Stimulated activated CD4-positive, alpha-beta T cell treated with anti-CD3 and anti-CD28 coated beads, Interleukin-4, amount 100 ng/mL, for 4 hours (primary cell): ENCODE data around the gene ADRA2C.

ENCODE experiments used
- DNase-seq, 2 experiments: peaks; one replicate each; pipeline ENCODE4 v3.0.0-alpha.2; 2020

ADRA2C gene

DNA sequence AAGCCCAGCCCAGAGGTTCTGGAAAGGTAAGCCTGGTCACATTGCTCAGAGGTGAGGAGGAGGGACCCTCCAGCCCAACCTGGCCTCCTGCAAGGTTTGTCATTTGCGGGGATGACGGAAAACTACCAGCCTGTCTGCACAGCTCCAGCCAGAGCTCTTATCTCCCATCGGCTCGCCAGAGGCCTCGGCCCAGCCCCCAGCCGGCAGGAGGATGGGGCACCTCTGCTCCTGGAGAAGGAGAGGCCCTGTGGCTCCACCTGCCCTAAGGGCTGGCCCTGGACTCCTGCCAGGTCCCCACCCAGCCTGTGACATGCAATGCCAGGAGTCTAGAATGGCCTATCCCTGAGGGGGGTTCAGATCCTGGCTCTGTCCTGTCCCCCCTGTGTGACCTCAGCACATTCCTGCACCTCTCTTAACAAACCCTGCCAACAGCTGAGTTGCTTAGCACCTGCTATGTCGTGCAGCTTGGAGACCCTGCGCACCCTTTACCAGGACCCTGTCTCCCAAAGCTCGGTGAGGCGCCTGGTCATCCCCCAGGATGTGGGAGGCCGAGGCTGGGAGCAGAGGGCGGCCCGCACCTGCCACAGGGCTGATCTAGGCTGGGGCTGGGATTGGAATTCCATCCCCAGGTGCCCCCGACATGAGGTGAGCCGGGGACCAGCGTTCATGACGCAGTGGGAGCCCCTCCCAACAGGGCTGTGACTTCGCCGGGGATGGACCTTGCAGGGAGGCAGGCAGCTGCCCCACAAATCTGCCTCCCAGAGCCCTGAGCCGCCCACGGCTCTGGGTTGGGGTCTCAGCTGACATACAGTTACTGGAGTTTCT, 14.4 kb downstream of the ADRA2C start:
- no peak for DNase-seq

- no peak for DNase-seq
Measured at GRCh38 chr4:3781193-3781886, 15.2 kb downstream of the ADRA2C start.

GRCh38 chr4:3781997-3782930, 16.1 kb downstream of the ADRA2C start:
- no peak for DNase-seq

DNA sequence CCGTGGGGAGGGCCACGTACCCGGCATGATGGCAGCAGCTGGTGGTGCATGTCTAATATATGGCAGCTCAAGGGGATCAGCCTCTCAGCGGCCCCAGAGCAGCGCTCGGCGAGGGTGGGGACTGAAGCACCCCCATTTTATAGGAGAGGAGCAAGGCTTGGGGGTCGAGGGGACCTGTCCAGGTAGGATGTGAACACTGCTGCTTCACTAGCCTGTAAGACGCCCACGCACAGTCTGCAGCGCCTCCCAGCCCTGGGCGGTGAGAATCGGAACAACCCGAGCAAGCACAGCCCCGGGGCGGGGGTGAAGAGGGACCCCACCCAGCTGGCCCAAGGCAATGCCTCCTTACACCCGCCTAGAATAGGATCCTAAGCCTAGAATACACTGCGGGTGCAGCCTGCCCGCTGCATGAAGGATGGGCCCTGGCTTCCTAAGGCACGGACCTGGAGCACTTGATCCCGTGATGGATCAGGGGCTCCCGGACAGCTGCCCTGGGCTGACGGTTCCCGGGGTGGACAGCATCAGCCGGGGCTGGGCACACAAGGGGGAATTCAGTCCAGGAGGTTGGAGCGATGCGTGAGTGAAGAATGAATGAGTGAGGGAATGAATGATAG, 17.6 kb downstream of the ADRA2C start:
- DNase-seq = no peak

DNA sequence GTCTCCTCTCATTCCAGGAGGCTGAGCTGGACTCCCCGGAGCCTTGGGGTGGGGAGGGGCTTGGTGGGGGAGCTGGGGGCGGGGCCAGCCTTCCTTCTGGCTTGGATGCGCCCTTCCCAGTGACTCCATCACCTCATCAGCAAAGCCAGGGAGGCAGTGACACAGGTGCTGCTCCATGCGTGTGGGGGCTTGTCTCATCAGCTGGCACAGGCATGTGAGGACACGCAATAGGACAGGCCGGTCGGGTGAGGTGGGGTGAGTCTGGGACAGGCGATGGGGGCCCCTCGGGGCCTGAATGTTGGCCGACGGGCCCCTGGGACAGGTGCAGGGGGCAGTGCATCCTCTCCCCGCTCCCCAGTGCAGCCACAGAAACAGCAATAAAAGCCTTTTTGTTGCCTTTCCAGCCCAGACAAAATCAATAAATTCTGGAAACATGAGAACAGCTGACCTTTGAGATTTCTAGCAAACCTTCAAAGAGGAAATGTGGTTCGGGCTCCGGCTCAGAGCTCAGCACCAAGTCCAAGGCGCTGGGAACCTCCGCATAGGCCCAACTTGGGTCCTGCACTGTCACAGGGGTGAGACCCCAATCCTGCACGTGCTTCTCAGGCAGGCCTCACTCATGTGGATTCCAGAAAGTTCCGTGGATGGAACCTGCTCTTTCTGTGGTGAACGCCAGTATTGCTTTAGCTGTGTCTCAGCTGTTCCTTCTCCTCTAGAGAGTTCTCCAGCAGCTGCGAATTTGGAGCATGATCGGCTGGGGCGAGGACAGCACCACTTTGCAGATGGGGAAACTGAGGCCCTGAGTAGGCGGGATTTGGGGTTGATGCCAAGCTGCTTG, 18.5 kb downstream of the ADRA2C start:
- no peak for DNase-seq

DNA sequence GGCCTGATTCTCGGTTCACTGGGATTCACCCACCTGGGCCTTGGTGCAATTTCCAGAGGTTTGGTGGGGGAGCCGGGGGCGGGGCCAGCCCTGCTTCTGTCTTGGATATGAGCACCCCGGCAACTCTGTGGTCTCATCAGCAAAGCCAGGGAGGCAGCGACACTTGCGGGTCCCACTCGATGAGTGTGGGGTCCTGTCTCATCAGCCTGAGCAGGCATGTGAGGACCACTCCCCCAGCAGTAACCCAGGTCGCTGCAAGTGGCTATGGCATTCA, 19.0 kb downstream of the ADRA2C start:
- no peak for DNase-seq

GRCh38 chr4:3786196-3786869, 20.1 kb downstream of the ADRA2C start:
- DNase-seq = no peak

GRCh38 chr4:3787489-3788365, 21.5 kb downstream of the ADRA2C start:
- DNase-seq = no peak

DNA sequence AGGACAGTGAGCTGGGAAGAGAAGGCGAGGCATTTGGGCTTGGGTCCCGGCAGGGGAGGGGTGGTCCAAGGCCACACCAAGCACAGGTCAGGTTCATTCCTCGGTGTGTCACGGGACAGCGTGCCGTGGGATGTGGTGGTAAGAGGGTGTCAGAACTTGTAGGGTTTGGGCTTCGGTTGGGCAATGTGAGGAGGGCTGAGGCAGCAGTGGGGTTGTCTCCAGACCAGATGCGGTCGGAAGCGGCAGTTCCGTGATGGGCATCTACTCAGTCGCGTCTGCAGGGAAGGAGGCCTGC, 22.1 kb downstream of the ADRA2C start:
- DNase-seq = no peak

GRCh38 chr4:3789587-3789986, 23.4 kb downstream of the ADRA2C start:
- no peak for DNase-seq

- no peak for DNase-seq
Measured at GRCh38 chr4:3790006-3790561, 23.9 kb downstream of the ADRA2C start.

DNA sequence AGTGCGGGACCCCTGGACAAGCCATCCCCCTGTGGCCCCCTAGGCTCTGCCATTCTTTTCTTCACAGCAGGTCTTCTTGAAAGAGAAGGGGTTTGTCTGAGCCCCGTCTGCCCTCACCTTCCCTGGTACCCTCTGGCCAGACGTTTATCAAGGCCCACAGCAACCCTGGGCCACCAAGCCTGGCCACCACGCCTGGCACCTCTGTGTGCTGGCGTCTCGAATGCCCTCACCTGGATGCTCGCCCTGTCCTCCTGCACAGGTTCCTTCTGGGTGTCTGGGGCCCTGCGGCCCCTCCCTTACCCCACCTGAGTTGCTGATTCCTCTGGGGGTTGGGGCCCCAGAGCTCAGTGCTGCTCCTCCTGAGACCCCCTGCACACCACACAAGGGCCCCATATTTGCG, 25.1 kb downstream of the ADRA2C start:
- DNase-seq = no peak

DNA sequence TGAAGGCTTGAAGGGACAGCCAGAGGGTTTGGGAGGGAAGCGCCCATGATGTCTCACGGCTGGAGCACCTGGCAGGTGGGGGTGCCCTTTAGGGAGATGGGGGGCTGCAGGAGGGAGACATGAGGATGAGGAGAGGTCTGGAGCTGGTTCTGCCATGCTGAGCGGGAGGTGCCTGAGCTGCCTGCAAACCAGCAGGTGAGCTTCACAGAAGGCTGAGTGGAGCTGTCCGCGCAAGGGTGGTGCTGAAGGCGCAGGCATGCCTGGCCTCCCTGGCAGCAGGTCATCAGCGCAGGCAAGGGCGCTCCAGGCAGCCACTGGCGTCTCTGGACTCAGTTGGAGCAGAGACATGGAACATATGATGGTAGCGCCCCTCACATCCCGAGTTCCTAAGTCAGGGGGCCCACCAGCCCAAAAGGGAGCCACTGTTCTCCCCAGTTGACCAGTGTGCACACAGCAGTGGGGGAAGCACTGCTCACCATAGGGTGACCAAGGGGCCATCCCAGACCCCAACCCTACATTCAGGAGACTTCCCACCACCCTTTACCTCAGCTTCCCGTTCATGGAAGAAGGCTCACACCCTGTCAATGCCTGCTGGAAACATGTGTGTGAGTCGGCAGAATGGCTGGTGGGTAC, 25.8 kb downstream of the ADRA2C start:
- peak in 1 of 2 experiments; percentile 10 for DNase-seq

- no peak for DNase-seq
Measured at GRCh38 chr4:3792813-3793212, 26.6 kb downstream of the ADRA2C start.

- no peak for DNase-seq
Measured at GRCh38 chr4:3793545-3793944, 27.4 kb downstream of the ADRA2C start.

DNA sequence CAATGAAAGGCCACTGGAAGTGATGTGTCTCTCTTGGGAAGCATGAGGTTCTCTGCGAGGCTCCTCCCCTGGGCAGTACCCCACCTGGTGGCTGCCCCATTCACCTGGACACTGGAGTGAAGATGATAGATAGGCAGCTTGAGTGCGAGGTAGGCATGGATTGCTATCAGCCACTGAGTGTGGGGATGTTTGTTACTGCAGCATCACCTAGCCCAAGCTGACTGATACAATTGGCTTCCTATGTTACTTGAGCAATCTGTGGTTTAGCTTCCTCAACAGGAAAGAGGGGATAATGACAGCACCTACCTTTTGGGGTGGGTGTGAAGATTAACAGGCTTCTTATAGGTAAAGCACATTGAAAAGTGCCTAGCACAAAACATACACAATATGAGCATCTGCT, 30.8 kb downstream of the ADRA2C start:
- DNase-seq = no peak

- no peak for DNase-seq
Measured at GRCh38 chr4:3797831-3798790, 31.9 kb downstream of the ADRA2C start.

- no peak for DNase-seq
Measured at GRCh38 chr4:3799496-3799895, 33.3 kb downstream of the ADRA2C start.

DNA sequence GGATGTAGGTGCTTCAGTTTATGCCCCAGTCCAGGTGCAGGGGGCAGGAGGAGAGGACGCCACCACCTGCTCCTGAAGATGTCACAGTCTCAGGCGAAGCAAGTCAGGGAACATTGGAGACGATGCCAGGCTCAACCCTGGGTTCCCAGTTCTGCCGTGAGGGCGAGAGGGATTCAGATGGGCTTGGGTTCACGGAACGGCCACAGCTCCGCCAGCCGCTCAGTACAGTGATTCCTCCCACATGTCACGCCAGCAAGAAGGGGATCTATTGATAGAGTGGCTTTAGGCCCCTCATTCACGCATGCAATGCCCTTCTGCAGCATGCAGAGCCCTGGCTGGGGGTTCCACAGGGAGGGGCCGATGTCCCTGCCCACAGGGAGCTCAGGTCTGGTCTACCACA, 34.2 kb downstream of the ADRA2C start:
- DNase-seq = no peak
